CD4-positive, alpha-beta T cell (primary cell): ENCODE measurements around the gene PRPF19. TPM values are rescaled to one million over a fixed set of nuclear protein-coding genes. Genes with fewer than 3 reads are reported as not detected.

Experiments
- ATAC-seq: fragments of 200-7000 bp; cut with Tn5 transposase; one replicate; pipeline ENCODE4 v1.10.0; 2022; ENCODE audit warnings: mild to moderate bottlenecking; ENCODE audit not compliant: poor library complexity
- CTCF ChIA-PET: fragments of 350-600 bp; sonication (Branson Sonifier 250); formaldehyde crosslinking; loops from one replicate; lab custom pipeline; 2021; ENCODE audit warnings: antibody characterized with exemption, inconsistent platforms; lab: Charles Lee
- POLR2A ChIA-PET: fragments of 350-600 bp; sonication (Branson Sonifier 250); formaldehyde crosslinking; loops from one replicate; lab custom pipeline; 2021; ENCODE audit warnings: antibody characterized with exemption, inconsistent platforms; lab: Charles Lee
- DNase-seq, 14 experiments: peaks; one replicate each; pipeline ENCODE4 v3.0.0-alpha.2; 2013 to 2020; ENCODE audit warnings: mixed read lengths in 2 of 14
- H3K27ac ChIP-seq, 2 donors: one replicate each; pipeline versions ENCODE4 v1.5.1 to v1.7.0; 2013; ENCODE audit warnings: low read length in 2 of 2, low read depth in 1 of 2, mild to moderate bottlenecking in 1 of 2
- H3K27me3 ChIP-seq, 2 experiments: 1 replicate in 1 of 2; 2 replicates in 1 of 2; pipeline versions ENCODE4 v1.6.1 to v1.7.0; 2013; ENCODE audit warnings: low read length in 2 of 2, control low read depth in 1 of 2, mild to moderate bottlenecking in 1 of 2, moderate library complexity in 1 of 2; ENCODE audit not compliant: insufficient read depth in 2 of 2, control insufficient read depth in 1 of 2
- H3K36me3 ChIP-seq: one replicate; pipeline ENCODE4 v1.6.1; 2013; ENCODE audit warnings: low read length, control low read depth; ENCODE audit not compliant: insufficient read depth
- H3K4me1 ChIP-seq: one replicate; pipeline ENCODE4 v1.6.1; 2013; ENCODE audit warnings: low read length, control low read depth; ENCODE audit not compliant: insufficient read depth
- H3K4me3 ChIP-seq: one replicate; pipeline ENCODE4 v1.5.1; 2013; ENCODE audit warnings: mild to moderate bottlenecking, low read length, moderate library complexity
- H3K9me3 ChIP-seq, 2 experiments: 1 replicate in 1 of 2; 2 replicates in 1 of 2; pipeline versions ENCODE4 v1.6.1 to v1.7.0; 2013; ENCODE audit warnings: low read length in 2 of 2, mild to moderate bottlenecking in 2 of 2, control low read depth in 1 of 2, moderate library complexity in 1 of 2; ENCODE audit not compliant: control insufficient read depth in 1 of 2, insufficient read depth in 1 of 2
- H3K27ac Mint-ChIP-seq: one replicate; pipeline ENCODE4 v1.8.0; 2020; ENCODE audit warnings: mixed read lengths
- H3K27me3 Mint-ChIP-seq: one replicate; pipeline ENCODE4 v1.8.0; 2021; ENCODE audit warnings: mixed read lengths
- H3K36me3 Mint-ChIP-seq: one replicate; pipeline ENCODE4 v1.8.0; 2021; ENCODE audit warnings: low read depth, mixed read lengths
- H3K4me1 Mint-ChIP-seq: one replicate; pipeline ENCODE4 v1.8.0; 2021; ENCODE audit warnings: low read depth, mixed read lengths
- H3K4me3 Mint-ChIP-seq: one replicate; pipeline ENCODE4 v1.8.0; 2020; ENCODE audit warnings: mild to moderate bottlenecking, mixed read lengths
- H3K9me3 Mint-ChIP-seq: one replicate; pipeline ENCODE4 v1.8.0; 2020; ENCODE audit warnings: mixed read lengths
- CTCF ChIP-seq: fragments of 200-600 bp; IDR thresholded peaks from one replicate; pipeline ENCODE4 v1.8.0; 2022; ENCODE audit warnings: antibody characterized with exemption, mild to moderate bottlenecking
- intact Hi-C, 2 experiments: fragments of 100-400 bp; cut with DNase I in 1 of 2; cut with micrococcal nuclease in 1 of 2; formaldehyde crosslinking; loops; one replicate each; pipeline versions ENCODE4 v1.15.1 to v1.9.0; 2023 to 2025; cut with DNase I, micrococcal nuclease
- total RNA-seq, 174 experiments: library from RNA in 2 of 174; stranded (reverse) in 2 of 174; gene quantifications; one replicate each; pipeline ENCODE4 v1.2.3 and lab custom pipeline; 2021 to 2026

The PRPF19 gene
- total RNA-seq, 2 experiments from 2014 or later = 63.2 to 67.3 TPM

- DNase-seq = no peak
- ChIA-PET POLR2A (no interaction called here), CTCF (no interaction called here)
- Histone ChIP-seq H3K27me3 (no peaks in the 10 kb centered on the region), H3K4me3 (no peak overlapping the region), H3K4me1 (peaks cover 2% of the 10 kb centered on the region), H3K9me3 (peaks cover 0 to 5% of the 10 kb centered on the region in 2 experiments), H3K27ac (no peak overlapping the region), H3K36me3 (peaks cover 36% of the 10 kb centered on the region)
- H3K36me3 Mint-ChIP-seq = peaks cover 39% of the 10 kb centered on the region
- H3K4me3 Mint-ChIP-seq = no peak overlapping the region
- ATAC-seq = no peak
- no peaks in the 10 kb centered on the region for H3K27me3 Mint-ChIP-seq
- H3K9me3 Mint-ChIP-seq = no peaks in the 10 kb centered on the region
- no peak overlapping the region for H3K27ac Mint-ChIP-seq
- H3K4me1 Mint-ChIP-seq = peaks cover 9% of the 10 kb centered on the region
- intact Hi-C loops = no loop called here
- no peak for TF ChIP-seq CTCF
These were observed 53.1 kb downstream of the PRPF19 start for GRCh38 chr11:60852982-60853950.

- Histone ChIP-seq H3K4me1 (no peaks in the 10 kb centered on the region), H3K9me3 (peaks cover 0 to 5% of the 10 kb centered on the region in 2 experiments), H3K27ac (no peak overlapping the region), H3K36me3 (peaks cover 42% of the 10 kb centered on the region), H3K4me3 (no peak overlapping the region), H3K27me3 (no peaks in the 10 kb centered on the region)
- TF ChIP-seq CTCF = no peak
- peaks cover 45% of the 10 kb centered on the region for H3K36me3 Mint-ChIP-seq
- POLR2A ChIA-PET = no interaction called here
- H3K27ac Mint-ChIP-seq = no peak overlapping the region
- intact Hi-C loops = no loop called here
- DNase-seq (no peak), ATAC-seq (no peak)
- no peak overlapping the region for H3K4me3 Mint-ChIP-seq
- CTCF ChIA-PET = no interaction called here
- no peaks in the 10 kb centered on the region for H3K9me3 Mint-ChIP-seq
- H3K27me3 Mint-ChIP-seq = no peaks in the 10 kb centered on the region
- H3K4me1 Mint-ChIP-seq = peaks cover 4% of the 10 kb centered on the region
These were observed 54.0 kb downstream of the PRPF19 start for GRCh38 chr11:60852117-60852981.

- ChIA-PET CTCF (no interaction called here), POLR2A (no interaction called here)
- intact Hi-C loops = no loop called here
- TF ChIP-seq CTCF = no peak
- Histone ChIP-seq H3K27me3 (no peaks in the 10 kb centered on the region), H3K27ac (no peak overlapping the region), H3K36me3 (peaks cover 42% of the 10 kb centered on the region), H3K4me3 (no peak overlapping the region), H3K9me3 (peaks cover 0 to 5% of the 10 kb centered on the region in 2 experiments), H3K4me1 (no peaks in the 10 kb centered on the region)
- peaks cover 4% of the 10 kb centered on the region for H3K4me1 Mint-ChIP-seq
- peaks cover 45% of the 10 kb centered on the region for H3K36me3 Mint-ChIP-seq
- H3K9me3 Mint-ChIP-seq = no peaks in the 10 kb centered on the region
- H3K27ac Mint-ChIP-seq = no peak overlapping the region
- no peak overlapping the region for H3K4me3 Mint-ChIP-seq
- DNase-seq (no peak), ATAC-seq (no peak)
- H3K27me3 Mint-ChIP-seq = no peaks in the 10 kb centered on the region
These were observed 54.9 kb downstream of the PRPF19 start for GRCh38 chr11:60851327-60852104.
